ENCODE measurements around the gene SYT3.

DNA sequence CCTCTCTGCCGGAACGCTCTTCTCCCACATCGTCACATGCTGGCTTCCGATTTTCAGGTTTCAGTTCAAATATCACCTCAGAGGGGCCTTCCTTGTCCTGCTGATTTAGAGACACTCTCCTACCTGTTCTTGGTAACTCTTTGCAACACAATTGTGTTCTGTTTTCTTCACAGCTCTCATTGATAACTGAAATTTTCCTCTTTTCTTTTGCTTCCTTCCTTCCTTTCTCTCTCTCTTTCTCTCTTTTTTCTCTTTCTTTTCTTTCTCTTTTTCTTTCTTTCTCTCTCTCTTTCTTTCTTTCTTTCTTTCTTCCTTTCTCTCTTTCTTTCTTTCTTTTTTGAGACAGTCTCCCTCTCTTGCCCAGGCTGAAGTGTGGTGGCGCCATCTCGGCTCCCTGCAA, 59.4 kb downstream of the SYT3 start:
- no peak for TF ChIP-seq CTCF (conservative IDR thresholded peaks at IDR 0.05; ENCODE audit: low read depth in 2 of 2)
- no peak for TF ChIP-seq POLR2AphosphoS5 (IDR thresholded peaks at IDR 0.05; ENCODE audit: low read depth)
- no peak for TF ChIP-seq JUNB (IDR thresholded peaks at IDR 0.05; ENCODE audit: unreplicated experiment)
- TF ChIP-seq EZH2phosphoT487 (IDR thresholded peaks at IDR 0.05; ENCODE audit: unreplicated experiment): no peak
- no peak for TF ChIP-seq EZH2 (IDR thresholded peaks at IDR 0.05; ENCODE audit: low read depth, unreplicated experiment)
- TF ChIP-seq, protein P1, sequence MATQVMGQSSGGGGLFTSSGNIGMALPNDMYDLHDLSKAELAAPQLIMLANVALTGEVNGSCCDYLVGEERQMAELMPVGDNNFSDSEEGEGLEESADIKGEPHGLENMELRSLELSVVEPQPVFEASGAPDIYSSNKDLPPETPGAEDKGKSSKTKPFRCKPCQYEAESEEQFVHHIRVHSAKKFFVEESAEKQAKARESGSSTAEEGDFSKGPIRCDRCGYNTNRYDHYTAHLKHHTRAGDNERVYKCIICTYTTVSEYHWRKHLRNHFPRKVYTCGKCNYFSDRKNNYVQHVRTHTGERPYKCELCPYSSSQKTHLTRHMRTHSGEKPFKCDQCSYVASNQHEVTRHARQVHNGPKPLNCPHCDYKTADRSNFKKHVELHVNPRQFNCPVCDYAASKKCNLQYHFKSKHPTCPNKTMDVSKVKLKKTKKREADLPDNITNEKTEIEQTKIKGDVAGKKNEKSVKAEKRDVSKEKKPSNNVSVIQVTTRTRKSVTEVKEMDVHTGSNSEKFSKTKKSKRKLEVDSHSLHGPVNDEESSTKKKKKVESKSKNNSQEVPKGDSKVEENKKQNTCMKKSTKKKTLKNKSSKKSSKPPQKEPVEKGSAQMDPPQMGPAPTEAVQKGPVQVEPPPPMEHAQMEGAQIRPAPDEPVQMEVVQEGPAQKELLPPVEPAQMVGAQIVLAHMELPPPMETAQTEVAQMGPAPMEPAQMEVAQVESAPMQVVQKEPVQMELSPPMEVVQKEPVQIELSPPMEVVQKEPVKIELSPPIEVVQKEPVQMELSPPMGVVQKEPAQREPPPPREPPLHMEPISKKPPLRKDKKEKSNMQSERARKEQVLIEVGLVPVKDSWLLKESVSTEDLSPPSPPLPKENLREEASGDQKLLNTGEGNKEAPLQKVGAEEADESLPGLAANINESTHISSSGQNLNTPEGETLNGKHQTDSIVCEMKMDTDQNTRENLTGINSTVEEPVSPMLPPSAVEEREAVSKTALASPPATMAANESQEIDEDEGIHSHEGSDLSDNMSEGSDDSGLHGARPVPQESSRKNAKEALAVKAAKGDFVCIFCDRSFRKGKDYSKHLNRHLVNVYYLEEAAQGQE (IDR thresholded peaks at IDR 0.05; ENCODE audit: unreplicated experiment): no peak
- TF ChIP-seq ETS1 (IDR thresholded peaks at IDR 0.05): no peak
- no peak for TF ChIP-seq ZNF114 (CRISPR knock-in tag; IDR thresholded peaks at IDR 0.05)
- no peak for TF ChIP-seq CREB1 (CRISPR knock-in tag; IDR thresholded peaks at IDR 0.05; ENCODE audit: low read depth)
- no peak for TF ChIP-seq ZNF462 (CRISPR knock-in tag; IDR thresholded peaks at IDR 0.05)
- no peak for TF ChIP-seq ZNF331 (CRISPR knock-in tag; IDR thresholded peaks at IDR 0.05; ENCODE audit: low read depth)
- no peak for TF ChIP-seq STAT1 (IDR thresholded peaks at IDR 0.05; ENCODE audit: unreplicated experiment)
- no peak for TF ChIP-seq NANOG (IDR thresholded peaks at IDR 0.05; ENCODE audit: borderline replicate concordance)

All from GM23338 (cell line).